H1 (cell line): Measurements from ENCODE around the gene ZACN. TPM values are rescaled to one million over a fixed set of nuclear protein-coding genes. Genes with fewer than 3 reads are reported as not detected.

Experiments used
- microRNA-seq, 2 experiments: library from miRNA; unstranded; fragments of <30 nt; microRNA quantifications; one replicate each; pipeline versions ENCODE4 to v1.2.0, GENCODE V29; 2016 to 2020; ENCODE audit warnings: borderline microRNAs expressed in 2 of 2, borderline number of aligned reads in 2 of 2, borderline replicate concordance in 1 of 2
- polyA plus RNA-seq, 7 experiments: library from polyadenylated mRNA; depleted of rRNA in 3 of 7; stranded (reverse) in 5 of 7; unstranded in 2 of 7; fragments of >200 nt in 5 of 7; fragments of 200-250 nt in 2 of 7; gene quantifications; 1 replicate in 5 of 7; 2 replicates in 1 of 7; 4 replicates in 1 of 7; pipeline versions ENCODE4 v1.2.1 to v1.2.3, GENCODE V29; 2011 to 2013; ENCODE audit warnings: missing spikeins in 2 of 7, mixed read lengths in 2 of 7
- small RNA-seq: library from polyadenylated mRNA; stranded (forward); fragments of <200 nt; extraction: miRNeasy Mini kit (QIAGEN cat#:217004); gene quantifications from one replicate; pipeline ENCODE3, GENCODE V24; 2013; ENCODE audit not compliant: insufficient read depth
- total RNA-seq: library from RNA; stranded (reverse); fragmentation: NEBNext Ultra II Directional; extraction: Animal tissue kit (Norgen Biotek cat#: 25700); gene quantifications from 2 replicates; pipeline ENCODE4 v1.2.1, GENCODE V29; 2021

Gene ZACN
- total and polyA plus RNA-seq, 2 of the 8 experiments (the other 6 are each of a cell fraction or from before 2014, with no cell fraction given), result 0.26 TPM; not detected in 1

Small RNA genes lying within 50 kb of the gene (microRNA-seq; reads per million reads assigned to microRNA genes)
- gene MIR6868, result 0.81 to 0.92 reads per million in 2 experiments

Small RNA genes lying within 50 kb of the gene (small RNA-seq; reads per million reads assigned to genes)
- gene MIR6868, result 3.1 reads per million, percentile 39 among the genes with 10 or more reads in this experiment

Other genes starting within 250 kb of the ZACN start
- 7.5 and 8.4 TPM in 2 replicates for gene UNC13D, start 234.8 kb upstream of the ZACN start, total RNA-seq
- gene UNC13D, start 234.8 kb upstream of the ZACN start, polyA plus RNA-seq (2011; rRNA removed), result 3.6 and 5.2 TPM in 2 replicates
- 61.8 and 71.2 TPM in 2 replicates for gene WBP2, start 223.8 kb upstream of the ZACN start, total RNA-seq
- 48.2 and 72.0 TPM in 2 replicates for gene WBP2, start 223.8 kb upstream of the ZACN start, polyA plus RNA-seq (2011; rRNA removed)
- 5.1 and 6.4 TPM in 2 replicates for gene TRIM47, start 200.6 kb upstream of the ZACN start, total RNA-seq
- 6.3 and 11.6 TPM in 2 replicates for gene TRIM47, start 200.6 kb upstream of the ZACN start, polyA plus RNA-seq (2011; rRNA removed)
- gene TRIM65, start 182.2 kb upstream of the ZACN start, total RNA-seq, result 47.7 and 48.6 TPM in 2 replicates
- 21.2 and 25.6 TPM in 2 replicates for gene TRIM65, start 182.2 kb upstream of the ZACN start, polyA plus RNA-seq (2011; rRNA removed)
- 125 and 132 TPM in 2 replicates for gene MRPL38, start 174.3 kb upstream of the ZACN start, total RNA-seq
- 78.4 and 138 TPM in 2 replicates for gene MRPL38, start 174.3 kb upstream of the ZACN start, polyA plus RNA-seq (2011; rRNA removed)
- gene FBF1, start 138.1 kb upstream of the ZACN start, total RNA-seq, result 13.1 and 13.8 TPM in 2 replicates
- gene FBF1, start 138.1 kb upstream of the ZACN start, polyA plus RNA-seq (2011; rRNA removed), result 8.1 and 12.5 TPM in 2 replicates
- gene ACOX1, start 100.0 kb upstream of the ZACN start, total RNA-seq, result 27.4 and 30.4 TPM in 2 replicates
- gene ACOX1, start 100.0 kb upstream of the ZACN start, polyA plus RNA-seq (2011; rRNA removed), result 10.2 and 10.5 TPM in 2 replicates
- 15.9 and 17.6 TPM in 2 replicates for gene TEN1, start 99.9 kb upstream of the ZACN start, total RNA-seq
- gene TEN1, start 99.9 kb upstream of the ZACN start, polyA plus RNA-seq (2011; rRNA removed), result 18.7 and 24.5 TPM in 2 replicates
- 7.4 and 10.0 TPM in 2 replicates for gene CDK3, start 78.3 kb upstream of the ZACN start, total RNA-seq
- 14.6 and 20.1 TPM in 2 replicates for gene CDK3, start 78.3 kb upstream of the ZACN start, polyA plus RNA-seq (2011; rRNA removed)
- 0.75 and 0.99 TPM in 2 replicates for gene EVPL, start 51.9 kb upstream of the ZACN start, total RNA-seq
- 0.20 and 0.35 TPM in 2 replicates for gene EVPL, start 51.9 kb upstream of the ZACN start, polyA plus RNA-seq (2011; rRNA removed)
- gene SRP68, start 6.7 kb upstream of the ZACN start, total RNA-seq, result 83.5 and 84.6 TPM in 2 replicates
- 50.0 and 57.7 TPM in 2 replicates for gene SRP68, start 6.7 kb upstream of the ZACN start, polyA plus RNA-seq (2011; rRNA removed)
- gene GALR2, start 4.4 kb upstream of the ZACN start, total RNA-seq, result 0.86 and 1.0 TPM in 2 replicates
- gene GALR2, start 4.4 kb upstream of the ZACN start, polyA plus RNA-seq (2011; rRNA removed), result 2.2 and 2.5 TPM in 2 replicates
- 92.6 and 95.3 TPM in 2 replicates for gene EXOC7, start 24.6 kb downstream of the ZACN start, total RNA-seq
- gene EXOC7, start 24.6 kb downstream of the ZACN start, polyA plus RNA-seq (2011; rRNA removed), result 77.1 and 83.3 TPM in 2 replicates
- gene FOXJ1, start 62.1 kb downstream of the ZACN start, total RNA-seq, result 4.9 and 5.4 TPM in 2 replicates
- 4.6 and 4.7 TPM in 2 replicates for gene FOXJ1, start 62.1 kb downstream of the ZACN start, polyA plus RNA-seq (2011; rRNA removed)
- gene RNF157, start 161.3 kb downstream of the ZACN start, total RNA-seq, result 13.4 and 14.9 TPM in 2 replicates
- 16.7 and 20.2 TPM in 2 replicates for gene RNF157, start 161.3 kb downstream of the ZACN start, polyA plus RNA-seq (2011; rRNA removed)
- 22.6 and 25.6 TPM in 2 replicates for gene UBALD2, start 186.2 kb downstream of the ZACN start, total RNA-seq
- gene UBALD2, start 186.2 kb downstream of the ZACN start, polyA plus RNA-seq (2011; rRNA removed), result 17.8 and 26.8 TPM in 2 replicates
- gene QRICH2, start 229.1 kb downstream of the ZACN start, total RNA-seq, result 2.8 and 3.2 TPM in 2 replicates
- 3.8 and 4.9 TPM in 2 replicates for gene QRICH2, start 229.1 kb downstream of the ZACN start, polyA plus RNA-seq (2011; rRNA removed)